Measurements from ENCODE around the gene NTSR1.

- TF ChIP-seq, protein P1, sequence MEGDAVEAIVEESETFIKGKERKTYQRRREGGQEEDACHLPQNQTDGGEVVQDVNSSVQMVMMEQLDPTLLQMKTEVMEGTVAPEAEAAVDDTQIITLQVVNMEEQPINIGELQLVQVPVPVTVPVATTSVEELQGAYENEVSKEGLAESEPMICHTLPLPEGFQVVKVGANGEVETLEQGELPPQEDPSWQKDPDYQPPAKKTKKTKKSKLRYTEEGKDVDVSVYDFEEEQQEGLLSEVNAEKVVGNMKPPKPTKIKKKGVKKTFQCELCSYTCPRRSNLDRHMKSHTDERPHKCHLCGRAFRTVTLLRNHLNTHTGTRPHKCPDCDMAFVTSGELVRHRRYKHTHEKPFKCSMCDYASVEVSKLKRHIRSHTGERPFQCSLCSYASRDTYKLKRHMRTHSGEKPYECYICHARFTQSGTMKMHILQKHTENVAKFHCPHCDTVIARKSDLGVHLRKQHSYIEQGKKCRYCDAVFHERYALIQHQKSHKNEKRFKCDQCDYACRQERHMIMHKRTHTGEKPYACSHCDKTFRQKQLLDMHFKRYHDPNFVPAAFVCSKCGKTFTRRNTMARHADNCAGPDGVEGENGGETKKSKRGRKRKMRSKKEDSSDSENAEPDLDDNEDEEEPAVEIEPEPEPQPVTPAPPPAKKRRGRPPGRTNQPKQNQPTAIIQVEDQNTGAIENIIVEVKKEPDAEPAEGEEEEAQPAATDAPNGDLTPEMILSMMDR (IDR thresholded peaks at IDR 0.05) = no peak
- TF ChIP-seq POLR2A (IDR thresholded peaks at IDR 0.05) (no peak), POLR2AphosphoS5 (IDR thresholded peaks at IDR 0.05) (no peak)
Measured at GRCh38 chr20:62744741-62745191, 36.1 kb downstream of the NTSR1 start.
